Activated CD8-positive, alpha-beta memory T cell treated with anti-CD3 and anti-CD28 coated beads for 36 hours (primary cell): ENCODE measurements around the gene GDF11. TPM values are rescaled to one million over a fixed set of nuclear protein-coding genes. Genes with fewer than 3 reads are reported as not detected.

Source experiments
- CTCF ChIA-PET: fragments of 350-600 bp; sonication (Branson Sonifier 250); formaldehyde crosslinking; loops from one replicate; lab custom pipeline; 2021; ENCODE audit warnings: antibody characterized with exemption; lab: Charles Lee
- POLR2A ChIA-PET: fragments of 350-600 bp; sonication (Branson Sonifier 250); formaldehyde crosslinking; loops from one replicate; lab custom pipeline; 2021; ENCODE audit warnings: antibody characterized with exemption; lab: Charles Lee
- total RNA-seq, 2 experiments: library from RNA; stranded (reverse); gene quantifications; one replicate each; pipeline ENCODE4 v1.2.3, GENCODE V29; 2021

The GDF11 gene
- total RNA-seq, 2 experiments from 2014 or later: 13.6 to 13.7 TPM

DNA sequence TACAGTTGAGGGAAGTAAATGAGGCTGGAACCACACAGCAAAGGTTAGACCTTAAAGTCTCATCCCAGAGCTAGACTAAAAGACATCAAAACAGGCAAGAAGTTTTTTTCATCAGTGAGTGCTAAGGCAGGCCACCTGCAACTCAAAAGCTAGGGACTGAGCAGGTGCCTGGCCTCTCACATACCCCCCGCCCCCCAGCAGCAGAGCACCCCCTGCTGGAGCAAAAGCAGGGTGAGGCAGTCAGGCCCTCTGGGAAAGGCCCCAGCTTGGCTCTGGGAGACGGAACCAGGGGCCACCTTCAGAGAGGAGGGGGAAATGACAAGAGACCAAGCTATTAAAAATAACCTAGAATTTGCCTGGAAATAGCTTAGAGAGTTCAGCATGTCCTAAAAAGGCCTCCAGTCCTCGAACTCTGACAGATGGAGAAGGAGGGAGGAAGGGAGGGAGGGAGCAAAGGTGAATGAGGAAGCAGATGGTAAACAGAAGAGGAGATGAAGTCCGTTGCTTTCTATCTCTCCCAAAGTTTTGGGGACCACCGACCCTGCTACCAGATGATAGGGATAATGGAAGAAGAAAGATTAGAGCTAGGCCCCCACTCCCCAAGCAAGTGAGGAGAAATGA, 37.0 kb upstream of the GDF11 start:
- POLR2A ChIA-PET: interaction anchor here (0.6 kb wide), 2 partner anchors 23 to 800 kb away, joined by 3 read pairs; no protein-coding TSS in a partner anchor

DNA sequence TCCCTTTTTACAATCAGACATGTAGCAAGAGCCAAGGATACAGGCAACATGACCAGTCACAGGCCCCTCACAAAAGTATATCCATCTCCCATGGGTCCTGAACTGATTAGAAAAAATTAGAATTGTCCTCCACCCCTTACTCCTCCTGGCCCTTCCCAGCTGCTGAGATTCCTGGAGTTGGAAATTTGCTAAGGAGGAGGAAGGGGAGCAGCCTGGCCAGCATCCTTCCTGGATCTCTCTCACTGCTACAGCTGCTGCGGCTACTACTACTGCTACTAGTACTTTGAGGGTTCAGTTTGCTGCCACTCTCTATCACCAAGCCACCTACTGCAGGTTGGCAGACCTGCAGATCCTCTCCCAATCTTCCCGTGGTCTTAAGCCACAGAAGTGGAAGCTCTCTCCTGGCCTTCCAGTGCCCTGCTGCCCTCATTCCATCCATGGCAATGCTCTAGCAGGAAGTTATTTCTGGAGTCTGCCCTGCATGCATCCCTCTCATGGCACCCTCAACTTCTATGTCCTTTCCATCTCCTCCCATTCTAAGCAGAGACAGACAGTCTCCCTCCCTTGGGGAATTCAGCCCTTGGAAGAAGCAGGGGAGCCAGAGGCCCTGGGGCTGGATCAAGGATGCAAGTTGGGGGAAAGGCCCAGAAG, 36.2 kb upstream of the GDF11 start:
- CTCF ChIA-PET: interaction anchor here (0.5 to 2.7 kb wide), 4 partner anchors 9 to 936 kb away, joined by 3 to 7 read pairs (median 4); partner anchors contain the start of gene BLOC1S1
- POLR2A ChIA-PET: no interaction called here

More for the DNA sequence above, 37.0 kb upstream of the GDF11 start:
- CTCF ChIA-PET: interaction anchor here (0.6 to 2.7 kb wide), 4 partner anchors 10 to 50 kb away, joined by 3 to 7 read pairs (median 5); partner anchors contain the start of gene BLOC1S1

DNA sequence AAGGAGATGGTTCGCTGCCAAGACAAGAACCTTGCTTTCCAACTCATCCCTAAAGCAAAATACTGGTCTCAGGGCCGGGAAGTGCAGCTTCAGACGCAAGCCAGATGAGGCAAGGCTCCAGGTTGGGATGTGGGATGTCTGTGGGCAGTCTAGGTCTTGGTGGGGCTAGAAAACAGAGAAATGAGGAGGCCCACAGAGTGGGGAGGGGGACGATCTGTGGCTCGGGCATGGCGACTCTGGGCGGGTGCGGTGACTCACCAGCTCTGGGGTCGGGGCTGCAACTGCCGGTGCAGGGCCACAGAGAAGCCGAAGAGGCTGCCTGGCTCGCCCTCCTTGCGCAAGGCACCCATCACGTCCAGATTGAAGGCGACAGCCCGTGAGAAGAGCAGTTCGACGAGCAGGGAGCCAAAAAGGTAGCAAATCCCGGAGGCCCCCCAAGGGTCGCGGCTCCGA, 35.7 kb upstream of the GDF11 start:
- ChIA-PET POLR2A (no interaction called here), CTCF (interaction anchor here (0.5 to 2.7 kb wide), 2 partner anchors 51 to 935 kb away, joined by 3 to 7 read pairs; no protein-coding TSS in a partner anchor)

DNA sequence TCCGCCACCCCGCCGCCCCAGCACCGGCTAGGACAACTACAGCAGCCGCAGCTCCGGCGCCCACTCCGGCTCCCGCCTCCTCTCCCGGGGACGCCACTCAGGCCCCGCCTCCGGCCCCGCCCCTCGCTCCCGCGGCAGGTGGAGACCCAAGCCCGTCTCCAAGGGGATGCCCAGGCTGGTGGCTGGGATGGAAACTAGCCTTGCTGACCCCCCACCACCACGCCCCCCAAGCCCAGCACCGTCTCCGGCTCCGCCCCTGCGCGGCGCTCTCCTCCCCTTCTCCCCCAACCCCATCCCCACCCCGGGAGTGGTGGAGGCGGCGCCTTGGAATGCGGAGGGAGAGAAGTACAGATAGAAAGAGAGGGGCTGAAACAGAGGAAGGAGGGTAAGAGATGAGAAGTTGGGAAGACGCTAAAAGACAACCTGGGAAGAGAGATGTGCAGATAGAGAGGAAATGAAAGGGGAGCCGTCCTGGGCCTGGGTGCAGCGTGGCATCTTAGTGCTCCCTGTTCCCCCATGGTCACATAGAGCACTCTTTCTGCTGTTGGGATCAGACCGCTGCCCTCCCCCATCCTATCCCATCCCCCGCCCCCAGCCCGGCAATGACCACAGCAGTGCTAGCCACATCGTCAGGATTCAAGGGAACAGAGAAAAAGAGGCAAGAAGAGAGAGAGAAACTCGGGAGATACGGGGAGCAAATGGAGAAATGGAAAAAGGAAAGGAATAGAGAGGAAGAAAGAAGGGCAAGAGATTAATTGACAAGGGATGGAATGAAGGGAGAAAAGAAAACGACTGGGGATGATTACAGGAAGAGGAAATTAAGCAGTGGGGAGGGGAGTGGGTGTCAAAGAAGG, 34.9 kb upstream of the GDF11 start, which contains the start of gene ITGA7:
TSS of gene ITGA7 (minus strand) at position 64 of the 854 bp plus-strand sequence. CDS start 222 bp downstream, outside the sequence.
- POLR2A ChIA-PET: no interaction called here

DNA sequence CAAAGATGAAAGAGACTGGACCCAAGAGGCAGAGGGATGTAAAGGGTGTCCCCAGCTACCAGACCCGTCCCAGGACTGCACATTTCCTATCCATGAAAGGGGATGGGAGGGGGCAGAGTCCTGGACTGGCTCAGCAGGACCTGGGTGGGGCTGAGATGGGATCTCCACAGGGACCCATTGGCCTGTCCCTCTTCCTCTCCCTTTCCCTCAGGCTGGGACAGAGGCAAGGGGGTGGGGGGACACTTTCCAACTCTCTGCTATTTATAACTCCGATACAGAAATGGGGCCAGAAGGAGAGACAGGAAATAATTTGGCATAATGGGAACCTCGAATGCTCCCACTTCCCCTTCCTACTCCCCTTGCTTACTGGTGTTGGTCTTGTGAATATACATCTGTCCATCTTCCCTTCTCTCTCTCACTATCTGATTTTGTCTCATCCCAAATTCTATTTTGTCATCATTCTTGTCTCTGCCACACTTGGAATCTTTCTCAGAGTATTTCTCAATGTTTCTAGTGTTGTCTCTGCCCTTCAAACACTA, 34.2 kb upstream of the GDF11 start:
- ChIA-PET CTCF (no interaction called here), POLR2A (no interaction called here)

More for the DNA sequence above, 34.9 kb upstream of the GDF11 start, which contains the start of gene ITGA7:
- CTCF ChIA-PET: interaction anchor here (2.7 kb wide), 1 partner anchor 52 kb away, joined by 7 read pairs; no protein-coding TSS in a partner anchor

DNA sequence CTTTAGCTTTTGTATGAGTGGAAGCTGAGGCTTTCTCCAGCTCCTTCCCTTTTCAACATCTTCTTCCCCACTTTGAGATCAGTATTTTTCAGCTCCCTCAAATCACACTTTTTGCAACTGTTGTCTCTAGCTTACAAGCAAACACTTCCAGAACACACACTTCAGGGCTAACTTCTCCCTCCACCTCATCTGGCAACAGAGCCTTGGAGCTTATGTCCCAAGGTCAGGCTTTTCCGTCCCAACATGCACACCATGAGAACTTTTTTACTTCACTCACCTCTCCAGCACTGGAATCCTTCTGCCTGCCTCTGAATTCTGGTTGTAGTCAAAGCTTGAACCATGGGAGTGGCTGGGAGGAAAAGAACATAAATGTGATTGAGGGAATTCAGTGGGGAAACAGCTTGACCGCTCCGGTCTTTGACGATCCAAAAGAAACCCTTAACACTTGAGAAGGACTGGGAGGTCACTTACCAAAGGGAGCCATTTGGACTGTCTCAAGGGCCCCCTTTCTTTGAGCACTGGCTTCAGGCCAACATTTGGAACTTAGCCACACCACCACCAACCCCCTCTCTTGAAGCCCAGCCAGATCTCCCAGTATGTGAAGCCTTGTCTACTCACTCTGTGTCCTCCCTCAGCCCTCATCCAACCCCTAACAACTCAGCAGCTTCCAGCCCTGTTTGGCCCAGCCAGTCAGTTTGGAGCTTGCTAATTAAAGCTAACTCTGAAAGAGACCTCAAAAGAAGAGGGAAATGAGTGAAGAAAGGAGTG, 31.0 kb upstream of the GDF11 start:
- POLR2A ChIA-PET: no interaction called here
- CTCF ChIA-PET: interaction anchor here (1.6 kb wide), 1 partner anchor 56 kb away, joined by 5 read pairs; no protein-coding TSS in a partner anchor

DNA sequence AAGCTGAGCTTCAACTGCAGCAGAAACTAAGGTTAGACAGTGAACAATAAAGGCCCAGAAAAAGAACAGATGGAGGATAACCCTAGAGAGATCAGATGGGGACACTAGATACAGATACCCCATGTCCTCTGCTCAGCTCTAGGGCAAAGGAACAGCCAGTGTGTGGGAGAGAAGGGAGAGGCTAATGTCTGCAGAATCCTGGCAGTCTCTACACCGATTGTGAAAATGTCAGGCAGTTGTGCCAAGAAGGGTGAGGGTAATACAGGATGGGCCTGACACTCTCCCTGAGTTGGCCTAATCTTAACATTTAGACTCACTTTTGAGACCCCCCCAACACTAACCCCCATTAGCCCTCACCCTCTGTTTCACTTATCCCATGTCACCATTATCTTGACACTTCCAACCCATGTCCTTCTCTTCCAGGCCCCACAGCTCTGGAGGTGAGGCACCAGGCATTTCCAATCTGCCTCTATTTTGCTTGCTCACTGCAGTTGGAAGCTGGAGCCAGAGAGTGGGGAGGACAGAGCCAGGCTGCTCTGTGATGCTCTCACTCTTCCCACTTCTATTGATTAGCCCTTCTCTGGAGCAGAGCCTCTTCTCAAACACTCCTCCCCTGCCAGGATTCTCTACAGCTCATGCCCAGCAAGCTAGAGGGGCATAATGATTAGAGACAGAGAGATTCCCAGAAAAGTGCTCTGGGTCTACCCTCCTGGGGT, 30.1 kb upstream of the GDF11 start:
- POLR2A ChIA-PET: no interaction called here
- CTCF ChIA-PET: interaction anchor here (0.6 to 1.6 kb wide), 4 partner anchors 20 to 1053 kb away, joined by 3 to 5 read pairs (median 4); no protein-coding TSS in a partner anchor

DNA sequence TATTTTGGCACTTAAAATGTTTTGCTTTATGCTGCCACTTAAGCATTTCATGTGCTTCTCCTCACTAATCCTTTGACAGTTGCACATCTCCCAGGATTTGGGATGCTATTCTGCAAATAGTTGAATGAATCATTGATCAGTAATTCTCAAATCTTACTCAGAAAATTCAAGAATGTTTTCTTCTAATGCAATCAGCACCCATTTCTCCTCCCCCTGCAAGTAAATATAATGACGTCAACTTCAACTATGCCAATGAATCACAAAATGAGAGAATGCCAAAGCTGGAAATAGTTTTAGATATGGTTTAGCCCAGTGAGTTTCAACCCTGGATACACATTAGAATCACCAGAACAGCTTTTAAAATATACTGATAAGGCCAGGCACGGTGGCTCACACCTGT, 29.2 kb upstream of the GDF11 start:
- ChIA-PET CTCF (no interaction called here), POLR2A (no interaction called here)

DNA sequence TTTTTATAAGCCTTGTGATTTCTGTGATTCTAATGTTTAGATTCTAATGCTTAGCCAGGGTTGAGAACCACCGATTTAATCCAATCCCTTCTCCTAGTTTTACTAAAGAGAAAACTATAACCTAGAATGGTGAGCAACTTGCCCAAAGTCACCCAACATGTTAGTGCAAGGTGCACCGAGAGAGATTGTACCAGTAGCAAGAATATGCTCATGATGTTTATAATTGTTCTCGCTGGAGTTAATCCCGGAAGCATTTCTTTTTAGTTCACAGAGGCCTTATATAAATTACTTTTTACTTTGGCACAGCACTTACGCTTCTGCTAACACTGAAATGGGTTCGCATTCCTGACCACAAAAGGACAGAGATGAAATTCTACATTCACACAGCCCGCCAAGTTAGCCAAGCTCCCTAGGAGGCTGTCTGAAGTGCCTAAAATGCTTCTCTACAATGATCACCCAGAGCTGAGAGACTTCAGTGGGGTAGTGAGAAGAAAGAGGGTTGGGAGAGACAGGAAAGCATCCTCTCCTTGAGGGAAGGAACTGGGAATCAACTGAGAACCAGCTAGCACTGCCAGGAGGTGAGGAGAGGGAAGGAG, 27.7 kb upstream of the GDF11 start:
- POLR2A ChIA-PET: interaction anchor here (1.1 kb wide), 2 partner anchors 14 to 15 kb away, joined by 3 to 6 read pairs; no protein-coding TSS in a partner anchor
- CTCF ChIA-PET: interaction anchor here (0.7 to 2.6 kb wide), 5 partner anchors 9 to 1514 kb away, joined by 3 to 16 read pairs (median 6); partner anchors contain the start of gene CD63

DNA sequence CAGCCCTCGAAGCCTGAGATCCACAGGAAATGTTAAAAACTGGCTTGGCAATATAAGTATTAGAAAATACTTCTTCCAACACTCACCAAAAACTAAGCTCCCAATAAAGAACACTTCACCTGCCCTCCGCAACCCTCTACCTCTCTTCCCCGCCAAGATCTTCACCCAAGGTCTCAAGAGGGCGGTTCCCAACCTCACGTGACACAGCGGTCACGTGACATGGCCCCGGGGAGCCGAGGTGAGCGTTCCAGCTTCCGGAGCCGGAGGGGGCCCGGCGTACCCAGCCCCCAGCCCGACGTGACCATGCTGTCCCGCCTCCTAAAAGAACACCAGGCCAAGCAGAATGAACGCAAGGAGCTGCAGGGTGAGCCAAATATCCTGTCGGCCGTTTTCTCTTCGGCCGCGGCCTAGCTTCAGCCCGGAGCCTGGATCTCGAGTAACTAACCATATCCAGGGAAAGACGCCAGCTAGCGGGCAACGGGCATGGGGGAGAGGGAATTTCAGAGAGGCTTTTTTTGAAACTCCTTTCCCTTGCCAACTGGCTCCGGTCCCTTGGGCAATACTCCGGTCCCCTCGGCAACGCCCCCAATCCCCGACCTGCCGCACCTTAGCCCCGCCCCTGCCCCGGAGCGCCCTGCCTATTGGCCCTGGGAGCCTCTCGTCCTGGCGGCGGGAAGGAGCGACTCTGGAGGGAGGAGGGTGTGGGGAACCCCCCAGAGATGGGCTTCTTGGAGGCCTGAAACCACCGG, 26.9 kb upstream of the GDF11 start, which contains the start of gene BLOC1S1:
TSS of gene BLOC1S1 (plus strand) at position 214 of the 749 bp plus-strand sequence. CDS start at position 220, 6 bp downstream.
- ChIA-PET POLR2A (interaction anchor here (0.7 to 1.1 kb wide), 4 partner anchors 13 to 101 kb away, joined by 3 to 7 read pairs (median 4); partner anchors contain the start of gene SARNP), CTCF (interaction anchor here (0.6 to 2.6 kb wide), 5 partner anchors 9 to 246 kb away, joined by 3 to 16 read pairs (median 6); partner anchors contain the start of gene CD63)

DNA sequence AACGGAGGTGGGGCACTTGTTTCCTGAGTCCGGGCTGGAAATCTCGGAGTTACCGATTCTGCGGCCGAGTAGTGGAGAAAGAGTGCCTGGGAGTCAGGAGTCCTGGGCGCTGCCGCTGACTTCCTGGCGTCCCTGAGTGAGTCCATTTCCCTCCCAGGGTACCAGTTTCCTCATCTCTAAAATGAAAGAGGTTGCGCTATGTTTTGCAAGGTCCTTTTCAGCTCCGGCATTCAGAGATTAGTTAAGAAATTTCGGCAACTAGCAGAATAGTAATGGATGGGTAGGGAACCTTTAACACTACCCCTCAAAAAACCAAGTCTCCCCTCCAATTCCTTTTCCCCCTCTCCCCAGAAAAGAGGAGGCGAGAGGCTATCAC, 26.4 kb upstream of the GDF11 start:
- ChIA-PET CTCF (interaction anchor here (1.8 to 2.6 kb wide), 4 partner anchors 9 to 21 kb away, joined by 6 to 16 read pairs (median 10); partner anchors contain the start of gene CD63), POLR2A (interaction anchor here (0.7 to 1.2 kb wide), 5 partner anchors 13 to 101 kb away, joined by 3 to 7 read pairs (median 3); partner anchors contain the start of genes CD63 and SARNP)

DNA sequence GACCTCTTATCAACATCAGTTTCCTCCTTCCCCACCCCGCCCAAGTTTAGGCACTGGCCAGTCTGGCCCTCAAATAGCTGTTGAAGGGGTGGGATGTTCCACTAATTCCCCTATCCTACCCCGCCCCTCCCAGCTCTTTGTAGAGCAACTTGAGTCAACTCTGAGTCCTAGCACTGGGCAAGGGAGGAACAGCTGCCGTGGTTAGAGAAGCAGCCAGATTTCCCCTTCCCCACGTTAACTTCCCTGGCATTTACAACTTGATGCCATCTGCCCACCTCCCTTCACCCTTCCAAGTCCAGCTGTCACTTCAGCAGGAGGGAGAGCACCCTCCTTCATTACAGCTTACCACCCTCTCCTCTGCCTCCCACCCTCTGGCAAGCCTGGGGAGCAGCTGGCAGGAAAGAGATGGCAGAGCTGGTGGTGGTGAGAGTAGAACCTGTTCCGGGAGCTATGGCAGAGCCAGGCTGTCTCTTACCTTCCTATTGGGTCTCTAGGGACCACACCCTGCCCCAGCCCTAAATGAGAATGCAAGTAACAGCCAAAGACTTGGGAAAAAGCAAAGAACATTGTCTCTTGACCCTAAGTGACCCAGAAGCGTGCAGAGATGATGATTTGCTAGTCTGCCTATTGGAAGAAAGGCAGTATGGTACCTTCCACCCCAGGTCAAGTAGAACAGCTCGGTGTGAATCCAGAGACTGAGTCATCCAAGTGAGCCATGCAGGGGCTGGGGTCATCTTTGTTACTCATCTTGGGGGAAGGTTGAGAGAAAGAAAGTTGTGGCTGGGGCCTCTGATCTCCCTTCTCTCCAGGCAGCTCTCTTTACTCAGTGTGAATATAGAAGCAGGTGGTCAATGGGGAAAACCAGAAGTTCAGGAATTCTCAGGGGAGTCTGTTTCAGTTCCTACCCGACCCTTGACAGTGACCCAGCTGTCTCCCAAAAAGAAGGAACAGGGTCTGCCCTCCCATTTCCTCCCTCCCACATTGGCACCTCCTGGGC, 25.6 kb upstream of the GDF11 start:
- POLR2A ChIA-PET: interaction anchor here (0.6 to 1.3 kb wide), 5 partner anchors 10 to 78 kb away, joined by 3 to 7 read pairs (median 4); partner anchors contain the start of gene CD63
- CTCF ChIA-PET: interaction anchor here (1.8 to 2.6 kb wide), 4 partner anchors 8 to 21 kb away, joined by 6 to 16 read pairs (median 10); partner anchors contain the start of gene CD63

DNA sequence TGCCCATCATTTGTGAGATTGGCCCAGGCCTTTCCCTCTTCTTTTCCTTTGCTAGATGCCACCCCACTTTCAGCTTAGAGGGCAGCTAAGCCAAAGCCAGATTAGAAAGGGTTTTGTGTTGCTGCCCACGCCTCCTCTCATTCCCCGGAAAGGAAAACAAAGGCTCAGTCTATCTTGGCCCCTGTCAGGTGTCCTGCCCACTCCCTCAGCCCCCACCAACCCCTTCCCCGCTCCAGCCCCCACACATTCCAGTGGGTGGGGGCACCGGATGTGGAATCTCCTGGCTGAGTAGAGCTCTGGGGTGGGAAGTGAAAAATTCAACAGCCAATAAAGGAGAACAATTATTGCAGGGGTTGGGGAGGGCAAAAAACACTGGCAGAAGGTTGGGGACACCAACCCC, 24.9 kb upstream of the GDF11 start:
- ChIA-PET CTCF (interaction anchor here (0.8 kb wide), 1 partner anchor 11 kb away, joined by 4 read pairs; the partner anchor contains the start of gene CD63), POLR2A (interaction anchor here (0.6 to 1.3 kb wide), 2 partner anchors 9 to 11 kb away, joined by 3 to 4 read pairs; partner anchors contain the start of gene CD63)
